HUDEP-2 (cell line): ENCODE data around the gene VSX1.

Experiments used
- DNase-seq, 76 experiments: peaks; one replicate each; lab custom pipeline; 2025; ENCODE audit not compliant: unreplicated experiment in 76 of 76; lab: John Stamatoyannopoulos, UW

VSX1 gene

DNA sequence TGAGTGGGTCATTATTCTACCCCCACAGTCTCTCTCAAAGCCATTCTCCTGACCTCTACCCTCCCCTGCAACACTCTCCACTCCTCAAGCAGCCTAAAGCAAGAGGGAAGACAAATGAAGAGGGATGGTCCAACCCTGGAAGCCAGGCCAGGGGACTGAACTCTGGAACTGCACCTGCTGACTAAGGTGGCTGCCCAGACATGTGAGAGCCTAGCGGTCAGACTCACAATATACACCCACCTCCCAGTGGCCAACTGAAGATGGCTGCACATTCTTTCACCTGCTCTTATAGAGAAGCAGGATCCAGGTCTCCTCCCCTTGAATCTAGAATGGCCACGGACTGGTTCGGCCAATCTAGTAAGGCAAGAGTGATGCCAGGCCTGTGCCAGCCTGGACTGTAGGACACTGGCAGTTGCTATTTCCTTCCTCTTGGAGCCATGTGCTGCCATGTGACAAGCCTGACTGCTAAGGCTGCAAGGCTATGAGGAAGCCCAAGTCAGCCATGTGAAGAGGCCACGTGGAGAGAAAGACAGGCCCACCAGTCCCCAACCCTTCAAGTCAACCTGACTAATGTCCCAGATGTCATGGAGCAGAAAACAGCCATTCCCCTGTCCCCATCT, 55.8 kb downstream of the VSX1 start:
- no peak for DNase-seq
